ENCODE data around the gene FGF22.

FGF22 gene

GRCh38 chr19:651991-652390 lies 12.3 kb downstream of the FGF22 start:
- H3K4me3 ChIP-seq (ENCODE audit: low read depth, low read length): no peak overlapping the region
- TF ChIP-seq, protein P1, sequence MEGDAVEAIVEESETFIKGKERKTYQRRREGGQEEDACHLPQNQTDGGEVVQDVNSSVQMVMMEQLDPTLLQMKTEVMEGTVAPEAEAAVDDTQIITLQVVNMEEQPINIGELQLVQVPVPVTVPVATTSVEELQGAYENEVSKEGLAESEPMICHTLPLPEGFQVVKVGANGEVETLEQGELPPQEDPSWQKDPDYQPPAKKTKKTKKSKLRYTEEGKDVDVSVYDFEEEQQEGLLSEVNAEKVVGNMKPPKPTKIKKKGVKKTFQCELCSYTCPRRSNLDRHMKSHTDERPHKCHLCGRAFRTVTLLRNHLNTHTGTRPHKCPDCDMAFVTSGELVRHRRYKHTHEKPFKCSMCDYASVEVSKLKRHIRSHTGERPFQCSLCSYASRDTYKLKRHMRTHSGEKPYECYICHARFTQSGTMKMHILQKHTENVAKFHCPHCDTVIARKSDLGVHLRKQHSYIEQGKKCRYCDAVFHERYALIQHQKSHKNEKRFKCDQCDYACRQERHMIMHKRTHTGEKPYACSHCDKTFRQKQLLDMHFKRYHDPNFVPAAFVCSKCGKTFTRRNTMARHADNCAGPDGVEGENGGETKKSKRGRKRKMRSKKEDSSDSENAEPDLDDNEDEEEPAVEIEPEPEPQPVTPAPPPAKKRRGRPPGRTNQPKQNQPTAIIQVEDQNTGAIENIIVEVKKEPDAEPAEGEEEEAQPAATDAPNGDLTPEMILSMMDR (conservative IDR thresholded peaks at IDR 0.05; ENCODE audit: low read depth, low read length): no peak
- DNase-seq (ENCODE audit: low read depth): no peak

DNA sequence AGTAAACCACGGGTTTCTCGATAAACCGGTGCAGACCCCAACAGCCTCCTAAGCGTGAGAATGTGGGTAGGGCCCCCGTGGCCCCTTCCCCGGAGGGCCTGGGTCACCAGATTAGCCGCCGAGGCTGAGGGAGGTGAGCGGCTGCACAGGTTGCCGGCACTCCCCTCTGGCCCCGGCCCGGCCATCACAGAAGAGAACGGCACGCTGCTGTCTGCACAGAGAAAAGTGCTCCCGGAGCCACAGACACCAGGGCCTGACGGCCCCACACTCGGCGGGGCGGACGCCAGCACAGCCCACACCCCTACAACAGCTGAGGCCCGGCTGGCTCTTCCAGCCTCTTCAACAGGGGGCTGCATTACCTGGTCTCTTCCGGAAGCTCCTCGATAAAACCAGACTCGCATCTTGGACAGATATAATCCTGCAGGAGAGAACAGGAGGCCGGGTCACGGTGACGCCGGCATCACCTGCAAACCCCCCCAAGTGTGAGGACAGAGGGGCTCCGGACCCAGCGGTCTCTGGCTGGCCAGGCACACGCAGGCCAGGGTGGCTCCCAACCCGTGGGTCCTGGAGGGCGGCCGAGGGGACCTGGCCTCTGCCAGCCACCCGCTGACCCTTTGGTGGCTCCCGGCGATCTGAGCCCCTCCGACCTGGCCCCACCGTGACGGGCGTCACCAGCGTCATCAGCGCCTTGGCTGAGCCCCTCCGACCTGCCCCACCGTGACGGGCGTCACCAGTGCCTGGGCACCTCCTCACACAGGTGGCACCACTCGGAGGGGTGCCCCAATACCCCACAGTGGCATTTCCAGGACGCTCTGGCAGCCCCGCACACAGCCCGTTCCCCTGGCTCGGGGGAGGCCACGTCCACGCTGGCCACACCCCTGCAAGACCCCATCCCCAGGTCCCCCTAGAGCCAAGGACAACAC lies 13.0 kb downstream of the FGF22 start:
- DNase-seq (ENCODE audit: low read depth): no peak
- TF ChIP-seq, protein P1 (conservative IDR thresholded peaks at IDR 0.05; ENCODE audit: low read depth, low read length): no peak
- H3K4me3 ChIP-seq (ENCODE audit: low read depth, low read length): no peak overlapping the region

- no peak overlapping the region for H3K4me3 ChIP-seq (ENCODE audit: low read depth, low read length)
- no peak for DNase-seq (ENCODE audit: low read depth)
- TF ChIP-seq, protein P1 (conservative IDR thresholded peaks at IDR 0.05; ENCODE audit: low read depth, low read length): no peak
Measured at GRCh38 chr19:653425-653824, 13.7 kb downstream of the FGF22 start.

- no peak for DNase-seq (ENCODE audit: low read depth)
- TF ChIP-seq, protein P1 (conservative IDR thresholded peaks at IDR 0.05; ENCODE audit: low read depth, low read length): no peak
- H3K4me3 ChIP-seq (ENCODE audit: low read depth, low read length): no peak overlapping the region
Measured at GRCh38 chr19:655691-656090, 16.0 kb downstream of the FGF22 start.

- TF ChIP-seq, protein P1 (conservative IDR thresholded peaks at IDR 0.05; ENCODE audit: low read depth, low read length): peak; percentile 25
- no peak overlapping the region for H3K4me3 ChIP-seq (ENCODE audit: low read depth, low read length)
- no peak for DNase-seq (ENCODE audit: low read depth)
Measured at GRCh38 chr19:656751-657559, 17.3 kb downstream of the FGF22 start.

DNA sequence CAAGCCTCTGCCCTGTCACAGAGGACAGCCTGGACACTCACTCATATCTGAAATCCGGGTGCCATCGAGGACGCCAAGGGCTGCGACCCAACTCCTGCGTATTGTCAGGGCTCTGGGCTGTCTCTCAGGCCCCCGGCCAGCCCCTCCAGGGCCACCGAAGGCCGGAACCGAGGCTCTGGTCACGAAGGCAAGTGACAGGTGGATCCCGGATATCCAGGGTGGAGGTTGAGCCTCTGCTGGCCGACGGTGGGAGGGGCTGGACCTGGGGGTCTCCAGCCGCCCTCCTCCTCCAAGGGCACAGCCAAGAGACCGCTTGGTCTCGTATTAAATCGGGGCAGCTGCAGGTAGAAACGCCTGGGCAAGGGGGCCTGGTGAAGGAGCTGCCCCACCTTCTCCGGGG lies 17.9 kb downstream of the FGF22 start:
- TF ChIP-seq, protein P1 (conservative IDR thresholded peaks at IDR 0.05; ENCODE audit: low read depth, low read length): no peak
- no peak for DNase-seq (ENCODE audit: low read depth)
- no peak overlapping the region for H3K4me3 ChIP-seq (ENCODE audit: low read depth, low read length)
